ENCODE data around the gene TTN.

TTN gene

GRCh38 chr2:178602901-178603300 is 204.3 kb downstream of the TTN start:
- no peak overlapping the region for H4K91ac ChIP-seq (ENCODE audit: low read length)
- H2BK12ac ChIP-seq (ENCODE audit: low read length in 2 of 2): no peak overlapping the region
- H3K9me3 ChIP-seq (ENCODE audit: control insufficient read depth, low read length): no peaks in the 10 kb centered on the region

DNA sequence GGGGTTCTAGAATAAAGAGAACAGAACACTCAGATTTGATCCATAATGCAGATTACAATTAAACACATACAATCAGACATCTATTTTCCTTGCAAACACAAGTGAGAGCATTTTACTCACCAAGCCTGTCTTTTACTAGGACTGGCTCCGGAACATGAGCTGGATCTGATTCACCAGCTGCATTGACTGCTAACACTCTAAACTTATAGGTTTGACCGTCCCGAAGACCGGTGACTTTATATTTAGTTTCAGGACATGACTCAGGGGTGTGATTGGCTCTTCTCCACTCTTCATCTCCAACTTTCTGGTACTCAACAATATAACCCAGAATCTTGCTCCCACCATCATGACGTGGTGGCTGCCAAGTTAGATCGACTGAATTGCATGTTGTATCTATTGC is 214.6 kb downstream of the TTN start:
- Histone ChIP-seq H2BK12ac (ENCODE audit: low read length in 2 of 2) (no peak overlapping the region), H3K18ac (ENCODE audit: low read depth in 1 of 2, low read length in 2 of 2) (no peak overlapping the region), H3K79me1 (replicated peaks; ENCODE audit: low read length, poor library complexity, severe bottlenecking) (peaks cover 2% of the 10 kb centered on the region), H2BK5ac (ENCODE audit: low read depth, low read length, poor library complexity, severe bottlenecking) (no peak overlapping the region), H3K4me3 (ENCODE audit: insufficient read depth in 1 of 2, low read depth in 1 of 2, low read length in 2 of 2) (no peak overlapping the region), H4K8ac (ENCODE audit: low read length) (no peak overlapping the region), H3K9me3 (ENCODE audit: control insufficient read depth, low read length) (no peaks in the 10 kb centered on the region), H3K27me3 (ENCODE audit: control insufficient read depth in 1 of 2, insufficient read depth in 1 of 2, low read length in 2 of 2) (no peaks in the 10 kb centered on the region), H3K4me1 (ENCODE audit: control insufficient read depth, insufficient read depth, low read depth, low read length) (no peaks in the 10 kb centered on the region), H2BK120ac (ENCODE audit: low read depth, low read length) (no peak overlapping the region), H3K36me3 (ENCODE audit: control insufficient read depth in 1 of 2, insufficient read depth in 2 of 2, low read depth in 1 of 2, low read length in 2 of 2) (peaks cover 0 to 4% of the 10 kb centered on the region in 2 experiments), H3K23ac (ENCODE audit: low read length in 2 of 2) (no peak overlapping the region), H3K4ac (ENCODE audit: low read depth in 1 of 2, low read length in 2 of 2) (no peak overlapping the region), H3K9ac (ENCODE audit: low read length) (no peak overlapping the region), H2AFZ (ENCODE audit: low read depth, low read length) (no peak overlapping the region), H4K91ac (ENCODE audit: low read length) (no peak overlapping the region), H2BK15ac (ENCODE audit: low read depth, poor library complexity, severe bottlenecking) (no peak overlapping the region), H3K14ac (ENCODE audit: low read length in 2 of 2) (no peak overlapping the region), H3K27ac (ENCODE audit: low read length, poor library complexity, severe bottlenecking) (no peak overlapping the region), H2AK5ac (ENCODE audit: low read length, severe bottlenecking) (no peak overlapping the region), H3K4me2 (ENCODE audit: low read length, poor library complexity, severe bottlenecking) (no peak overlapping the region)
- WGBS: 96% methylated on average over 4 of the region's 6 CpGs
- DNase-seq: no peak

More at GRCh38 chr2:178602901-178603300, 204.3 kb downstream of the TTN start:
- Histone ChIP-seq H3K79me1 (replicated peaks; ENCODE audit: low read length, poor library complexity, severe bottlenecking) (no peaks in the 10 kb centered on the region), H2AK5ac (ENCODE audit: low read length, severe bottlenecking) (no peak overlapping the region), H3K9ac (ENCODE audit: low read length) (no peak overlapping the region), H3K4me3 (ENCODE audit: insufficient read depth in 1 of 2, low read depth in 1 of 2, low read length in 2 of 2) (no peak overlapping the region), H2BK5ac (ENCODE audit: low read depth, low read length, poor library complexity, severe bottlenecking) (no peak overlapping the region), H3K14ac (ENCODE audit: low read length in 2 of 2) (no peak overlapping the region), H3K4me2 (ENCODE audit: low read length, poor library complexity, severe bottlenecking) (no peak overlapping the region), H2AFZ (ENCODE audit: low read depth, low read length) (no peak overlapping the region), H3K23ac (ENCODE audit: low read length in 2 of 2) (no peak overlapping the region), H3K27me3 (ENCODE audit: control insufficient read depth in 1 of 2, insufficient read depth in 1 of 2, low read length in 2 of 2) (no peaks in the 10 kb centered on the region), H3K4me1 (ENCODE audit: control insufficient read depth, insufficient read depth, low read depth, low read length) (no peaks in the 10 kb centered on the region), H2BK120ac (ENCODE audit: low read depth, low read length) (no peak overlapping the region), H3K27ac (ENCODE audit: low read length, poor library complexity, severe bottlenecking) (no peak overlapping the region), H3K18ac (ENCODE audit: low read depth in 1 of 2, low read length in 2 of 2) (no peak overlapping the region), H4K8ac (ENCODE audit: low read length) (no peak overlapping the region), H3K36me3 (ENCODE audit: control insufficient read depth in 1 of 2, insufficient read depth in 2 of 2, low read depth in 1 of 2, low read length in 2 of 2) (peaks cover 3 to 29% of the 10 kb centered on the region in 2 experiments), H3K4ac (ENCODE audit: low read depth in 1 of 2, low read length in 2 of 2) (no peak overlapping the region), H2BK15ac (ENCODE audit: low read depth, poor library complexity, severe bottlenecking) (no peak overlapping the region)
- DNase-seq: no peak

DNA sequence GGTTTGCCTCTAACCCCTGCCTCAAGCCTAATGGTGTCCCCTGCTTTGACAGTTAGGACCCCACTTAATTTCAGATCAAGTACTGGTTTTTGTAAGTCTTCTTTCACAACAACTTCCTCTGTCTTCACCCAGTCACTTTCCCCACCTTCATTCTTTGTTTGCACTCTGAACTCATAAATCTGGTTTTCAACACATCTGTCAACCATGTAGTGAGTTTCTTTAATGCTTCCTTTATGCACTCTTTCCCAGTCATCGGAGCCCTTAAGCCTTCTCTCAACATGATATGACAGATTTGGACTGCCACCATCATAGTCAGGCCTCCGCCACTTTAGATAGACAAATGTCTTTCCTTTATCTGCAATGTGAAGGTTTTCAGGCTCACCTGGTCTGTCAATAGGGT is 217.9 kb downstream of the TTN start:
- H3K4me1 ChIP-seq (ENCODE audit: control insufficient read depth, insufficient read depth, low read depth, low read length): no peaks in the 10 kb centered on the region
- WGBS: 94% methylated on average over 2 of the region's 2 CpGs

GRCh38 chr2:178584666-178585065 is 222.6 kb downstream of the TTN start:
- H3K9me3 ChIP-seq (ENCODE audit: control insufficient read depth, low read length): no peaks in the 10 kb centered on the region
- H2BK120ac ChIP-seq (ENCODE audit: low read depth, low read length): no peak overlapping the region
- no peak overlapping the region for H3K4ac ChIP-seq (ENCODE audit: low read depth in 1 of 2, low read length in 2 of 2)
- H3K23ac ChIP-seq (ENCODE audit: low read length in 2 of 2): no peak overlapping the region
- H3K14ac ChIP-seq (ENCODE audit: low read length in 2 of 2): no peak overlapping the region
- H4K91ac ChIP-seq (ENCODE audit: low read length): no peak overlapping the region
- no peaks in the 10 kb centered on the region for H3K27me3 ChIP-seq (ENCODE audit: control insufficient read depth in 1 of 2, insufficient read depth in 1 of 2, low read length in 2 of 2)
- no peak overlapping the region for H2BK15ac ChIP-seq (ENCODE audit: low read depth, poor library complexity, severe bottlenecking)
- peaks cover 2% of the 10 kb centered on the region for H3K79me1 ChIP-seq (replicated peaks; ENCODE audit: low read length, poor library complexity, severe bottlenecking)
- H2BK5ac ChIP-seq (ENCODE audit: low read depth, low read length, poor library complexity, severe bottlenecking): no peak overlapping the region
- DNase-seq: no peak
- H3K4me1 ChIP-seq (ENCODE audit: control insufficient read depth, insufficient read depth, low read depth, low read length): no peaks in the 10 kb centered on the region
- H3K18ac ChIP-seq (ENCODE audit: low read depth in 1 of 2, low read length in 2 of 2): no peak overlapping the region
- no peak overlapping the region for H4K8ac ChIP-seq (ENCODE audit: low read length)
- no peak overlapping the region for H2AK5ac ChIP-seq (ENCODE audit: low read length, severe bottlenecking)
- WGBS: 89% methylated on average over 8 of the region's 10 CpGs
- H2AFZ ChIP-seq (ENCODE audit: low read depth, low read length): no peak overlapping the region
- no peak overlapping the region for H3K9ac ChIP-seq (ENCODE audit: low read length)
- no peak overlapping the region for H2BK12ac ChIP-seq (ENCODE audit: low read length in 2 of 2)
- H3K4me3 ChIP-seq (ENCODE audit: insufficient read depth in 1 of 2, low read depth in 1 of 2, low read length in 2 of 2): no peak overlapping the region
- no peak overlapping the region for H3K4me2 ChIP-seq (ENCODE audit: low read length, poor library complexity, severe bottlenecking)
- H3K27ac ChIP-seq (ENCODE audit: low read length, poor library complexity, severe bottlenecking): no peak overlapping the region
- H3K36me3 ChIP-seq (ENCODE audit: control insufficient read depth in 1 of 2, insufficient read depth in 2 of 2, low read depth in 1 of 2, low read length in 2 of 2): peaks cover 0 to 10% of the 10 kb centered on the region in 2 experiments

More for the DNA sequence above, 217.9 kb downstream of the TTN start:
- H3K27me3 ChIP-seq (ENCODE audit: control insufficient read depth in 1 of 2, insufficient read depth in 1 of 2, low read length in 2 of 2): no peaks in the 10 kb centered on the region
- no peak overlapping the region for H3K14ac ChIP-seq (ENCODE audit: low read length in 2 of 2)
- no peak overlapping the region for H2BK120ac ChIP-seq (ENCODE audit: low read depth, low read length)
- no peak overlapping the region for H2BK5ac ChIP-seq (ENCODE audit: low read depth, low read length, poor library complexity, severe bottlenecking)
- H3K9ac ChIP-seq (ENCODE audit: low read length): no peak overlapping the region
- H4K8ac ChIP-seq (ENCODE audit: low read length): no peak overlapping the region
- no peak overlapping the region for H3K4me3 ChIP-seq (ENCODE audit: insufficient read depth in 1 of 2, low read depth in 1 of 2, low read length in 2 of 2)
- no peak overlapping the region for H3K4me2 ChIP-seq (ENCODE audit: low read length, poor library complexity, severe bottlenecking)
- no peak overlapping the region for H3K4ac ChIP-seq (ENCODE audit: low read depth in 1 of 2, low read length in 2 of 2)
- DNase-seq: no peak
- no peak overlapping the region for H3K18ac ChIP-seq (ENCODE audit: low read depth in 1 of 2, low read length in 2 of 2)
- H2AK5ac ChIP-seq (ENCODE audit: low read length, severe bottlenecking): no peak overlapping the region
- H2BK15ac ChIP-seq (ENCODE audit: low read depth, poor library complexity, severe bottlenecking): no peak overlapping the region
- no peaks in the 10 kb centered on the region for H3K9me3 ChIP-seq (ENCODE audit: control insufficient read depth, low read length)
- no peak overlapping the region for H4K91ac ChIP-seq (ENCODE audit: low read length)
- no peak overlapping the region for H2AFZ ChIP-seq (ENCODE audit: low read depth, low read length)
- no peak overlapping the region for H3K27ac ChIP-seq (ENCODE audit: low read length, poor library complexity, severe bottlenecking)
- H3K79me1 ChIP-seq (replicated peaks; ENCODE audit: low read length, poor library complexity, severe bottlenecking): peaks cover 2% of the 10 kb centered on the region
- no peak overlapping the region for H2BK12ac ChIP-seq (ENCODE audit: low read length in 2 of 2)
- no peak overlapping the region for H3K23ac ChIP-seq (ENCODE audit: low read length in 2 of 2)
- peaks cover 0 to 5% of the 10 kb centered on the region in 2 experiments for H3K36me3 ChIP-seq (ENCODE audit: control insufficient read depth in 1 of 2, insufficient read depth in 2 of 2, low read depth in 1 of 2, low read length in 2 of 2)

Data from mesenchymal stem cell (in vitro differentiated cells and primary cell).